Measurements from ENCODE around the gene TNP1. TPM values are rescaled to one million over a fixed set of nuclear protein-coding genes. Genes with fewer than 3 reads are reported as not detected.

Gene TNP1
- total and polyA plus RNA-seq, 7 donors = not detected

DNA sequence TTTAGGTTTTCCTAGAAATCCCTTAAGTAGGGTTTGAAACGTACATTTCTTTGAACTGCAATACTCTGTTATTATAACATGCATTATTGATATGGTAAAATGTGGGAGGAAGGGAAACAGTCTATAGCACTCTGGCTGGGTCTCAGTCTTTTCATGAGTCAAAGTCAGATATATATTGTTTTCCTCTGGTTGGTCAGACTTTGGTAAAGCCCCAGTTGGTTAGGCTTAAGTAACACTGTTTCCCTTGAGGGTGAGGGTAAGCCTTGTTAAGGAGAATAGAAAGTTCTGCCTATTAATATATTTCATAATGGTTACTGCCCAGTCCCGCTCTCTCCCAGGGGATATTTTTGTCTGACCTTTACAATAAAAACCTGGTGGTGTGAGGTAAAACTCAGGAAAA, 44.7 kb upstream of the TNP1 start:
- H3K27ac ChIP-seq = no peak overlapping the region
- H3K27me3 ChIP-seq = no peaks in the 10 kb centered on the region
- WGBS, 2 donors = 76 to 84% methylated on average over 2 of the region's 2 CpGs
- TF ChIP-seq POLR2A (IDR thresholded peaks at IDR 0.05) (no peak), POLR2AphosphoS5 (IDR thresholded peaks at IDR 0.05) (no peak), EP300 (IDR thresholded peaks at IDR 0.05) (no peak)
- TF ChIP-seq, protein P1, sequence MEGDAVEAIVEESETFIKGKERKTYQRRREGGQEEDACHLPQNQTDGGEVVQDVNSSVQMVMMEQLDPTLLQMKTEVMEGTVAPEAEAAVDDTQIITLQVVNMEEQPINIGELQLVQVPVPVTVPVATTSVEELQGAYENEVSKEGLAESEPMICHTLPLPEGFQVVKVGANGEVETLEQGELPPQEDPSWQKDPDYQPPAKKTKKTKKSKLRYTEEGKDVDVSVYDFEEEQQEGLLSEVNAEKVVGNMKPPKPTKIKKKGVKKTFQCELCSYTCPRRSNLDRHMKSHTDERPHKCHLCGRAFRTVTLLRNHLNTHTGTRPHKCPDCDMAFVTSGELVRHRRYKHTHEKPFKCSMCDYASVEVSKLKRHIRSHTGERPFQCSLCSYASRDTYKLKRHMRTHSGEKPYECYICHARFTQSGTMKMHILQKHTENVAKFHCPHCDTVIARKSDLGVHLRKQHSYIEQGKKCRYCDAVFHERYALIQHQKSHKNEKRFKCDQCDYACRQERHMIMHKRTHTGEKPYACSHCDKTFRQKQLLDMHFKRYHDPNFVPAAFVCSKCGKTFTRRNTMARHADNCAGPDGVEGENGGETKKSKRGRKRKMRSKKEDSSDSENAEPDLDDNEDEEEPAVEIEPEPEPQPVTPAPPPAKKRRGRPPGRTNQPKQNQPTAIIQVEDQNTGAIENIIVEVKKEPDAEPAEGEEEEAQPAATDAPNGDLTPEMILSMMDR (IDR thresholded peaks at IDR 0.05) = no peak
- intact Hi-C loops (cut with DNase I) = no loop called here
- peaks cover 0 to 5% (median 0%) of the 10 kb centered on the region in 4 donors for H3K4me1 ChIP-seq
- DNase-seq = no peak
- peaks cover 0 to 5% (median 1%) of the 10 kb centered on the region in 4 donors for H3K9me3 ChIP-seq
- H3K36me3 ChIP-seq = no peaks in the 10 kb centered on the region
- H3K4me3 ChIP-seq = no peak overlapping the region

DNA sequence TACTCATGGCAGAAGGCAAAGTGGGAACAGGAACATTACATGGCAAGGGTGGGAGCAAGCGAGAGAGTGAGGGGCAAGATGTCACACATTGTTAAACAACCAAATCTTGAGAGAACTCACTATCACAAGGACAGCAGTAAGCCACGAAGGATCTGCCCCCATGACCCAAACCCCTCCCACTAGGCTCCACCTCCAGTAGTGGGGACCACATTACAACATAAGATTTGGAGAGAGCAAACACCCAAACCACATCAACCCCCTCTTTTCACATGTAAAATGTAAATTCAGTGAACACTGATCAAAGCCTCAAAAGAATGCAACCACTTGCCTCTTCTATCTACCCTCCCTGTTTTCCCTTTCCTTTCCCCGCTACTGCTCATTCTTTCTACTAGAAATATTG, 43.6 kb upstream of the TNP1 start:
- 79 to 80% methylated on average over 3 of the region's 3 CpGs for WGBS, 2 donors
- H3K4me1 ChIP-seq = peaks cover 0 to 5% (median 0%) of the 10 kb centered on the region in 4 donors
- no peak overlapping the region for H3K27ac ChIP-seq
- no peak overlapping the region for H3K4me3 ChIP-seq
- no peaks in the 10 kb centered on the region for H3K27me3 ChIP-seq
- intact Hi-C loops (cut with DNase I) = no loop called here
- no peak for DNase-seq
- H3K36me3 ChIP-seq = no peaks in the 10 kb centered on the region
- TF ChIP-seq POLR2AphosphoS5 (IDR thresholded peaks at IDR 0.05) (no peak), POLR2A (IDR thresholded peaks at IDR 0.05) (no peak), EP300 (IDR thresholded peaks at IDR 0.05) (no peak)
- TF ChIP-seq, protein P1 (IDR thresholded peaks at IDR 0.05) = no peak
- peaks cover 0 to 5% (median 1%) of the 10 kb centered on the region in 4 donors for H3K9me3 ChIP-seq

DNA sequence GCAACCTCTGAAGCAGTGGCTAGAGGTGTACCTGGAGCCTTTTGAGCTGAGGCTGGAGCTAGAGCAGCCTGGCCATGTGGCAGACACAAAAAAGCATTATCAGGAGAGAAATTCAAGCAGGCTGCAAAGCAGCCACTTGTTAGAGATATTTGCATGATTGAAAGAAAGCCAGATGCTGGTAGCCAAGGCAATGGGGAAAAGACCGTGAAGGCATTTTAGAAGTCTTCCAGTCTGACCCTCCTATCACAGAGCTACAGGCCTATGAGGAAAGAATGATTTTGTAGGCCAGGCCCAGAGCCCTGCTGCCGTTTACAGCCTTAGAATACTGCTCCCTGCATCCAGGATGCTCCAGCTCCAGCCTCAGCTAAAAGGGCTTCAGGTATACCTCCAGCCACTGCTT, 41.4 kb upstream of the TNP1 start:
- TF ChIP-seq, protein P1 (IDR thresholded peaks at IDR 0.05) = no peak
- no peak for TF ChIP-seq POLR2AphosphoS5 (IDR thresholded peaks at IDR 0.05)
- no peak for TF ChIP-seq POLR2A (IDR thresholded peaks at IDR 0.05)
- no peak for TF ChIP-seq EP300 (IDR thresholded peaks at IDR 0.05)
- intact Hi-C loops (cut with DNase I) = no loop called here
- H3K4me1 ChIP-seq = no peaks in the 10 kb centered on the region
- H3K4me3 ChIP-seq = no peak overlapping the region
- H3K9me3 ChIP-seq = peaks cover 0 to 5% (median 1%) of the 10 kb centered on the region in 4 donors
- H3K27me3 ChIP-seq = no peaks in the 10 kb centered on the region
- WGBS, 2 donors = 74 to 86% methylated on average over 2 of the region's 2 CpGs
- H3K27ac ChIP-seq = no peak overlapping the region
- no peaks in the 10 kb centered on the region for H3K36me3 ChIP-seq
- no peak for DNase-seq

DNA sequence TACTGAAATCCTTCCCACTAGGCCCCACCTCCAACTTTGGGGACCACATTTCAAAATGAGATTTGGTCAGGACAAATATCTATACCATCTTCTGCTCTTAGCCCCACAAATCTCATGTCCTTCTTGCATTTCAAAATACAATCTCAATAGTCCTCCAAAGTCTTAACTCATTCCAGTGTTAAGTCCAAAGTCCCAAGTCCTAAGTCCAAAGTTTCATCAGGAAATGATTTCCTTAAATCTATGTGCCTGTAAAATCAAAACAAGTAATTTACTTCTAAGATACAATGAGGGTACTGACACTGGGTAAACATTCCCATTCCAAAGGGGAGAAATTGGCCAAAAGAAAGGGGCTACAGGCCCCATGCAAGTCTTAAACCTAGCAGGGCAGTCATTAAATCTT, 40.5 kb upstream of the TNP1 start:
- TF ChIP-seq, protein P1 (IDR thresholded peaks at IDR 0.05) = no peak
- TF ChIP-seq EP300 (IDR thresholded peaks at IDR 0.05) = no peak
- TF ChIP-seq POLR2A (IDR thresholded peaks at IDR 0.05) = no peak
- no peak for TF ChIP-seq POLR2AphosphoS5 (IDR thresholded peaks at IDR 0.05)
- DNase-seq = no peak
- no peaks in the 10 kb centered on the region for H3K4me1 ChIP-seq
- H3K4me3 ChIP-seq = no peak overlapping the region
- peaks cover 0 to 5% (median 1%) of the 10 kb centered on the region in 4 donors for H3K9me3 ChIP-seq
- no peaks in the 10 kb centered on the region for H3K36me3 ChIP-seq
- intact Hi-C loops (cut with DNase I) = no loop called here
- H3K27ac ChIP-seq = no peak overlapping the region
- H3K27me3 ChIP-seq = no peaks in the 10 kb centered on the region

DNA sequence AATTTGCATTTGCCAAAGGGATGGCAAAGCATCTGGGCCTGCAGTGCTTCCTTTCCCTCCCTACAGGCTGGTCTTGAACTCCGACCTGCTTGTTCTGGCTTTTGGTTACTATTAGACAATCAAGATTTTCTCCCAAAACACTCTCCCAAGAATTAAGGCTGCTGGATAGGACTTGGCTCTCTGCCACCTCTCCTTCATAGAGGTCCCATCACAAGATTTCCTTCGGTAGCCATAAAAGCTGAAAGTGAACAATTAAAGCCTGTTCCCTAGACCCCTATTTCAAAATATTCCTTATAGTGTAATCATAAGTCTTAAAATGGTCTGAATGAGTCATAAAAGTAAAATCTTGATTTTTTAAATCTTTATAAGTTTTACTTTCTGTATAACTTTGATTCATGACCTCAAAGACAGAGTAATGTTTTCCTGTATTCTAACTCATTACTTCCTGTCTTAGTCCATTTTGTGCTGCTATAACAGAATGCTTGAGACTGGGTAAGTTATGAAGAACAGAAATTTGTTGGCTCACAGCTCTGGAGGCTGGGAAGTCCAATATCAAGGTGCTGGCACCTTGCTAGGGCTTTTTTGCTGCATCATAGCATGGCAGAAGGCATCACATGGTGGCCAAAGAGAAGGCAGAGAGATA, 37.8 kb upstream of the TNP1 start:
- TF ChIP-seq EP300 (IDR thresholded peaks at IDR 0.05) = no peak
- no peak for TF ChIP-seq POLR2A (IDR thresholded peaks at IDR 0.05)
- TF ChIP-seq, protein P1 (IDR thresholded peaks at IDR 0.05) = no peak
- TF ChIP-seq POLR2AphosphoS5 (IDR thresholded peaks at IDR 0.05) = no peak
- 80 to 84% methylated on average over 2 of the region's 2 CpGs for WGBS, 2 donors
- no peak overlapping the region for H3K4me3 ChIP-seq
- H3K4me1 ChIP-seq = no peaks in the 10 kb centered on the region
- H3K36me3 ChIP-seq = no peaks in the 10 kb centered on the region
- H3K27me3 ChIP-seq = no peaks in the 10 kb centered on the region
- DNase-seq = no peak
- no peak overlapping the region for H3K27ac ChIP-seq
- peaks cover 0 to 5% (median 0%) of the 10 kb centered on the region in 4 donors for H3K9me3 ChIP-seq
- intact Hi-C loops (cut with DNase I) = no loop called here
